Mononuclear cell (primary cell): Measurements from ENCODE around the gene NABP2. TPM values are rescaled to one million over a fixed set of nuclear protein-coding genes. Genes with fewer than 3 reads are reported as not detected.

ENCODE experiments used
- H3K27me3 ChIP-seq: 2 replicates; pipeline ENCODE4 v1.6.0; 2011; ENCODE audit warnings: low read length, control low read depth; ENCODE audit not compliant: insufficient read depth
- H3K4me1 ChIP-seq: 2 replicates; pipeline ENCODE4 v1.5.1; 2011; ENCODE audit warnings: mild to moderate bottlenecking, low read length, control low read depth; ENCODE audit not compliant: insufficient read depth
- H3K4me3 ChIP-seq: 2 replicates; pipeline ENCODE4 v1.5.1; 2011; ENCODE audit warnings: mild to moderate bottlenecking, low read length, moderate library complexity
- H3K9me3 ChIP-seq: 2 replicates; pipeline ENCODE4 v1.5.1; 2011; ENCODE audit warnings: low read depth, mild to moderate bottlenecking, control low read depth, low read length
- total RNA-seq: library from RNA; depleted of rRNA; stranded (reverse); fragments of >200 nt; gene quantifications from one replicate; pipeline ENCODE4 v1.2.3, GENCODE V29; 2012

Gene NABP2
- total RNA-seq, 1 donor, result 8.9 TPM

DNA sequence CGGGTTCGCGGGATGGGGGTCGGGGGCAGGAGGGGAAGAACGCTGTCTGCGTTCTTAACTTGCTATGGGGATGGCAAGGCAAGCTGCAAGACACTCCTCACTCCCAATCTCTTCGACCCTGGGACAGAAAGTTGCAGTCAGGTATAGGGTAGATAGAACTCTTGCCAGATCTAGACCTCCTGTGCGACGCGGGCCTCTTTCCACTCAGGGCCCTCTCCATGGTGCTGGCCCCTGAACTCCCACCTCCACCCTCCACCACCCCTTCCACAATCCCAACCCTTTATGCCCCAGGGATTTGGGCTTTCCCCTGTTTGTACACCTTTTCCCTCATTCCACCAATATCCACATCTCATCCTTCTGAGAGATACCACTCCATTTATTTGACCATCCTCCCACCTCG, 812 bp downstream of the NABP2 start:
- Histone ChIP-seq H3K4me3 (no peak overlapping the region), H3K27me3 (no peaks in the 10 kb centered on the region), H3K4me1 (peaks cover 49% of the 10 kb centered on the region), H3K9me3 (no peaks in the 10 kb centered on the region)

DNA sequence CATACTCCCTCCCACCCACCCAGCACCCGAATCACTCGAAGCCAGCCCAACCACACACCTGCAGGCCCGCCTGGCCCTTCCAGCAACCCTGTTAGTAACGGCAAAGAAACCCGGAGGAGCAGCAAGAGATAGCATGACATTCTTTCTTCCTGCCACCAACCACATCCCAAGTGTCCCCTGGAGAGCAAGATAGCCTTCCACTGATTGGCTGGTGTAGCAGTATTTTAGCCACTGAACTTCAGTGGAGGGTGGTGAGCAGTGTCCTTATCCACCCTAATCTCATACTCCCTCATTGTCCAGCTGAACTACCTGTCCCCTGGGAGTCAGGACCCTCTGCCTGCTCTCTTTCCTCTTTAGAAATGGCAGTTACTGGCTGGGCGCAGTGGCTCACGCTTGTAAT, 4.9 kb downstream of the NABP2 start:
- Histone ChIP-seq H3K4me3 (no peak overlapping the region), H3K9me3 (no peaks in the 10 kb centered on the region), H3K27me3 (no peaks in the 10 kb centered on the region), H3K4me1 (peaks cover 13% of the 10 kb centered on the region)

DNA sequence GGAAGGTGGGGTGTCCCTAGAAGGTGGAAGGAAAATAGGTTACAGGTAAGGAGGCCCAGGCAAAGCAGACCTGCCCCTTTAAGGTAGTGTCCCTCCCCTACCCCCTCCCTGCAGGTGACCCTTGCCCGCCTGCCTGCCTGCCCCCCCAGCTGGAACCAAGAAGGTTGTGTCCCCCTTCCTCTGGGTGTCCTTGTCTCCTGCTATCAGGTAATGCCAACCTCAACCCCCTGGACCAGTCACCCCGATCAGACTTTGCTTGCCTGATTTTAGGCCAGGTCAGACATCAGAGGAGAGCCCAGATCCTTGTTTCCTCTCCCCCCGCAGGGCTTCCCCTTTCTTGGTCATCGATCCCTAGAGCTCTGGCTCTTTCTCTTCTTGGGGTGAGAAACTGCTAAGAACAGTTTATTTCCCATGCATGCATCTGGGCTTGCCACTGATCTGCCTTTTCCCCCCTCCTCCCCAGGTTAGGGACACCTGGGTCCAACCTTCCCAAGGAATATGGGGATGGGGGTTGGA, 5.8 kb downstream of the NABP2 start, which contains the start of gene SLC39A5:
TSS of gene SLC39A5 (plus strand) at position 136 of the 516 bp plus-strand sequence. CDS start 1,224 bp downstream, outside the sequence.
- no peaks in the 10 kb centered on the region for H3K27me3 ChIP-seq
- no peaks in the 10 kb centered on the region for H3K9me3 ChIP-seq
- H3K4me3 ChIP-seq, result no peak within 1 kb of the TSS
- peaks cover 6% of the 10 kb centered on the region for H3K4me1 ChIP-seq

DNA sequence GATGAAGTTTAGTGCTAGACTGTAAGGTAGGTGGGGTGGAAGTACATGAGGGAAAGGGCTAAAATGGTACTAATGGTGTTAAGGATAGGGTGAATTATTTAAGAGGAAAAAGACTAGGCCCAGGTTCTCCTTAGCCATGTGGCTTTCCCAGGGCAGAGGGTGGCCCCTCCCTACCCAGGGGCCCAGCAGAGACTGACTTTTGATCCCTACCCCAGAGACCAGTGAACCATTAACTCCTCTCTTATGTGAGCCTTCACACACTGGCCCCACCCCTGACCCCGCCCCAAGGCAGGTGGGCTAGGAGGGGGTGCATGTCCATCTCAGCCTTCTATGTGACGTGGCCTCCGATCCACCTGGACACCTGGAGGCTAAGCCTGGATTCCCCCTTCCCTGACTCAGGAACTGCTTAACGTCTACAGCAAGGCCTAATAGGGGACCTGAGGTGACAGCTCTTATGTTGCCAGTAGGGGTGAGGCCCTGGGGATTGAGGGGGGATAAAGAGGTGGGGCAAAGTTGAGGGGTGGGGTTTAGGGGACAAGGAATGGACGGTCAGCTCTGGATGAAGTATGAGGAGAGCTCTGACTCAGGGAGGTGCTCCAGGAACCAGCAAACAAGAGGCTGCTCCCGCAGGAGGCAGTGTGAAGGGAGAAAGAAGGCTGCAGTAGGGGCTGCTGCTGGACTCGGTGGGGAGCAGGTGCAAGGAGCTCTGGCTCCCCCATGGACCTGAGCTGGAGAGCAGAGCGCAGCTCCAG, 6.5 kb downstream of the NABP2 start:
- H3K27me3 ChIP-seq, result no peaks in the 10 kb centered on the region
- no peak overlapping the region for H3K4me3 ChIP-seq
- H3K9me3 ChIP-seq, result no peaks in the 10 kb centered on the region
- H3K4me1 ChIP-seq, result no peaks in the 10 kb centered on the region

DNA sequence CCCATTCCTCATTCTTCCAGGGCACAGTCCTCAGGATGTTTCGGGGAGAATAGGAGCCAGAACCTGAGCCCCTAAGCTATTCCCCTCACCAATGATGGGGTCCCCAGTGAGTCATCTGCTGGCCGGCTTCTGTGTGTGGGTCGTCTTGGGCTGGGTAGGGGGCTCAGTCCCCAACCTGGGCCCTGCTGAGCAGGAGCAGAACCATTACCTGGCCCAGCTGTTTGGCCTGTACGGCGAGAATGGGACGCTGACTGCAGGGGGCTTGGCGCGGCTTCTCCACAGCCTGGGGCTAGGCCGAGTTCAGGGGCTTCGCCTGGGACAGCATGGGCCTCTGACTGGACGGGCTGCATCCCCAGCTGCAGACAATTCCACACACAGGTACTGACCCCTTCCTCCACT, 7.0 kb downstream of the NABP2 start:
- Histone ChIP-seq H3K27me3 (no peaks in the 10 kb centered on the region), H3K9me3 (no peaks in the 10 kb centered on the region), H3K4me1 (no peaks in the 10 kb centered on the region), H3K4me3 (no peak overlapping the region)

DNA sequence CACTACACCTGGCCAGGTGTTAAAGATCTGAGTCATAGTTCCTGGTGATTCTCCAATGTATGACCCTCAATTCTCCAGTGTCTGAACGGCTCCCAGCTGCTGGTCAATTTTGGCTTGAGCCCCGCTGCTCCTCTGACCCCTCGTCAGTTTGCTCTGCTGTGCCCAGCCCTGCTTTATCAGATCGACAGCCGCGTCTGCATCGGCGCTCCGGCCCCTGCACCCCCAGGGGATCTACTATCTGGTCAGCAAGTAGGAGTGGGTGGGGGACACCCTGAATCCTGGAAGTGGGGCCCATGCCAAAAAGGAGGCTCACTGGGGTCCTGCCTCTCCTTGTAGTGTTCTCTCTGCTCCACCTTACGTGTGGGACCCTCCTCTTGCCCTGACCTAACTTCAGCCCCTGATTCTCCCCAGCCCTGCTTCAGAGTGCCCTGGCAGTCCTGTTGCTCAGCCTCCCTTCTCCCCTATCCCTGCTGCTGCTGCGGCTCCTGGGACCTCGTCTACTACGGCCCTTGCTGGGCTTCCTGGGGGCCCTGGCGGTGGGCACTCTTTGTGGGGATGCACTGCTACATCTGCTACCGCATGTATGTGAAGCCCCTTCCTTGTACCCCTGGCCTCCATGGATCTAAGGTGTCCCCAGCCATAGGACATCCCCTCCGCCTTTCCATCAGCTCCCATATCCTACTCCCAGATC, 10.7 kb downstream of the NABP2 start:
- Histone ChIP-seq H3K4me1 (no peaks in the 10 kb centered on the region), H3K27me3 (no peaks in the 10 kb centered on the region), H3K4me3 (no peak overlapping the region), H3K9me3 (no peaks in the 10 kb centered on the region)

DNA sequence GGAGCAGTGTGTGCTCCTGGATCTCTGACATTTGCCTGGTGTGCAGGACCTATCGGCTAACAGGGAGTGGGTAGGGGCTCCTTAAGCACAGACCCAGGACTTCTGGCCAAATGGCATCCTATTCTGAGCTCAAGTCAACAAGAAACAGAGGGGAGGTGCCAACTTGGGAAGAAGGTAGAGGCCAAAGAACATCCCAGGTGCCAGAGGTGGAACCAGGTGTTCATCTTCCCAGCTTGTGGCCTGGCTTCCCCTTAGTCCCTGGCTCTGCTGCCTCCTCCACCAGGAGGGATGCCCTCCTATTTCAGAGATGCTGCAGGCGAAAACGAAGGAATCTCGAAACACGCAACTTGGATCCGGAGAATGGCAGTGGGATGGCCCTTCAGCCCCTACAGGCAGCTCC, 11.9 kb downstream of the NABP2 start:
- Histone ChIP-seq H3K9me3 (no peaks in the 10 kb centered on the region), H3K27me3 (no peaks in the 10 kb centered on the region), H3K4me3 (no peak overlapping the region), H3K4me1 (no peaks in the 10 kb centered on the region)

DNA sequence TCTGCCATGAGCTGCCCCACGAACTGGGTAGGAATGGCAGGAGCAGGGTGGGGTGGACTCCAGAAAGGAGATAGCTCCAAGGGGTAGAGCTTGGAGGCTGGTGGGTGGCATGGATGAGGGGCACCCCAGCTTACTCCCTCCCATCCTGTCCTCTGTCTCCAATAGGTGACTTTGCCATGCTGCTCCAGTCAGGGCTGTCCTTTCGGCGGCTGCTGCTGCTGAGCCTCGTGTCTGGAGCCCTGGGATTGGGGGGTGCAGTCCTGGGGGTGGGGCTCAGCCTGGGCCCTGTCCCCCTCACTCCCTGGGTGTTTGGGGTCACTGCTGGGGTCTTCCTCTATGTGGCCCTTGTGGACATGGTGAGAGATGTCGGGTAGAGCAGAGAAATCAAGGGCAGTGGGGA, 12.8 kb downstream of the NABP2 start:
- Histone ChIP-seq H3K4me1 (no peaks in the 10 kb centered on the region), H3K9me3 (no peaks in the 10 kb centered on the region), H3K4me3 (no peak overlapping the region)

DNA sequence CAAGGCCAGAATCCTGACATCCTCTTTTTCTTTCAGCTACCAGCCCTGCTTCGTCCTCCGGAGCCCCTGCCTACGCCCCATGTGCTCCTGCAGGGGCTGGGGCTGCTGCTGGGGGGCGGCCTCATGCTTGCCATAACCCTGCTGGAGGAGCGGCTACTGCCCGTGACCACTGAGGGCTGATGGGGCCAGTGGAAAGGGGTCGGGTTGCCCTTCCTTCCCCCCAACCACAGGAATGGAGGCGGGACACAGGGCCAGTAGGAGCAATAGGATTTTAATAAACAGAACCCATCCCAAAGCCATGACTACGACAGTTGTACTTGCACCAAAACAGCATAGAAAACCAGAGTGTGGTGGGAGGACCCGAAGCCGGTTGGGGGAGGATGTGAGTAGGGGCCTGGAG, 13.4 kb downstream of the NABP2 start:
- H3K4me1 ChIP-seq, result no peaks in the 10 kb centered on the region
- H3K9me3 ChIP-seq, result no peaks in the 10 kb centered on the region
- no peak overlapping the region for H3K4me3 ChIP-seq
- no peaks in the 10 kb centered on the region for H3K27me3 ChIP-seq

More for the DNA sequence above, 12.8 kb downstream of the NABP2 start:
- H3K27me3 ChIP-seq, result no peaks in the 10 kb centered on the region

DNA sequence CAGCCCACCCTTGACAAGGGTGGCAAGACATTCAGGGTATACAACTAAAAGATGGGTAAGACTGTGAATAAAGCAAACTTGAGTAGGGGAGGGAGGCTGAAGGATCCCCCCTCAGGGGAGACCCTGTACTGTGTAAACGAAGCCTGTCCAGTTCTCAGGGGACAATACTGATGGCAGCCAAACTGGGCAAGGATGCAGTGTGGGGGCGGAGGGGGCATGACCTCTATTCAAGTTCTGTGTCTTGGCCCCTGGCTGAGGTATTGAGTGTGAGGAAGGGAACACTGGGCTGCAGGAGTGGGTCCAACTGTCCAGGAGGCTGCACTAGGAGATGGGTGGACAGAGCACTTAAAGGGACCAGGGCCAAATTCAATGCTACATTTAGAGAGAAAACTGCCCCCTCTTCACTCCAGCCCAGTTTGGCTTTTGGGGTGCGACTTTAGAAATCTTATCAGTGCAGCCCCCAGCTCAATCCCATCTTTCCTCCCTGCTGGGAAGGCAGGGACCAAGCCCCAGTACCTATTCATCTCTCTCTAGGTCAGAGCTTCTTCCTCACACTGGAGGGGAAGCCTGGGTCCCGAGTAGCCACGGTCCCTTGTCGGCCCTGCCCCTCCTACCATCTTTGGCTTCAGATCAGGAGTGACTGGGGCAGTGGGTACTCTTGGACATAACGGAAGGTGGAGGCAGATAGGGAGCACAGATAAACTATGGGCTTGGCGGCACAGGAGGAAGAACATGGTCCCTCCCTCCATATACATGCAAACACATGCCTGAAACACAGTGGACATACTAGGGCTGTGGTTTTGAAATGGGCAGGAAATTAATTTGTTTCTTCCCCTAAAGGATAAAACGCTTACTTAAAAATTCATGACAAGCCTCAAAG, 17.5 kb downstream of the NABP2 start:
- no peaks in the 10 kb centered on the region for H3K9me3 ChIP-seq
- H3K4me3 ChIP-seq, result no peak overlapping the region
- no peaks in the 10 kb centered on the region for H3K27me3 ChIP-seq
- no peaks in the 10 kb centered on the region for H3K4me1 ChIP-seq

DNA sequence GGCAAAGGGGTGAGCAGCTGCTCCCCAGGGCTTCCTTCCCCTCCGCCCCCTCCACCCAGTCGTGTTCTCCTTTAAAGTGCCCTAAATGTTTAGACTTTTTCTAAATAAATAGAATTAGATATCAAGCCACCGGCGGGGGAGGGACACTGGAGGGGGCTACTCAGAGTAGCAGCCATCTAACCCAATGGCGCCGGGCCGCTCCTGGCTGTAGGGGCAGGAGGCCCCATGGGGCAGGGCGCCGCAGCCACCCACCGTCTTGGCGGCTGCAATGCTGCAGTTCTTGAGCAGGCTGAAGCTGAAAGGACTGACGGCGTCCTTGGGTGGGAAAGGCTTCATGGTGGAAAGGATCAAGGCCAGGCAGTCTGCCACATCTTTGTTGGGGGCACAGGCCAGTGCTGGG, 18.8 kb downstream of the NABP2 start:
- Histone ChIP-seq H3K9me3 (no peaks in the 10 kb centered on the region), H3K4me1 (no peaks in the 10 kb centered on the region), H3K4me3 (no peak overlapping the region), H3K27me3 (no peaks in the 10 kb centered on the region)

DNA sequence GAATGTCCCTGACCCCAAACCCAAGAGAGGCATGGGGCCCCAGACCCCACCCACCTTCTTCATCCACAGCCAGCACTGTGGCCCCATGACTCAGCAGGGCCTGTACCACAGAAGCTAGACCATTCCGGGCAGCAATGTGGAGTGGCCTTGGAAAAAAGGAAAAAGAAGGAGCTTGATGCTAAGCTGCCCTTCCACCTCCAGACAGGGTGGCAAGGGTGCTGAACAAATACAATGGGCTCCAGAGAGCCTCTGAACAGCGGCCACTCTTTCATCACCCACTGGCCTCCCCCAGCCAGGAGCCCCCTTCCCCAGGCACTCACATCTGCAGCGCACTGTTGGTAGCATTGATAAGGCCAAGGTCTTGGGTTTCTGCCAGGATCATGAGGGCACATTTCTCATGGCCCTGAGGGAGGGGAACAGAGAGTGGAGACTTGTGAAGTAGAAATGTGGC, 19.6 kb downstream of the NABP2 start:
- no peak overlapping the region for H3K4me3 ChIP-seq
- no peaks in the 10 kb centered on the region for H3K27me3 ChIP-seq
- H3K4me1 ChIP-seq, result no peaks in the 10 kb centered on the region
- no peaks in the 10 kb centered on the region for H3K9me3 ChIP-seq

DNA sequence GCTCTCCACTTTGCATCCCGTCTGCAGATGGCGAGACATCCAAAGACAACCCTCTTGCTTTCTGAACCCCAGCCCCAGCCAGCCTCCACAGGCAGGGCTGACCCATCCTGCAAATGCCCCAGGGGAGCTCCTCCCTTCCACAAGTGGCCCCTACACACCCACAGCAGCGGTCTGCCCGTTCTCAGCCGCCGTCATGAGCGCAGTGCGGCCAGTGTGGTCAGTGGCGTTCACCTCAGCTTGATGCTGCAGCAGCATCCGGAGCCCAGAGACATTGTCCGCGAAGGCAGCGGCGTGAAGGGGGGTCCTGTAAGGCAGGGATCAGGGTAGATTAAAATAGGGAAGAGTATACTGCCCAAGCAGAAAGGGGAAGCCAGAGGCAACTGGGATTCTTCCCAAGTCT, 20.4 kb downstream of the NABP2 start:
- H3K4me1 ChIP-seq, result no peaks in the 10 kb centered on the region

DNA sequence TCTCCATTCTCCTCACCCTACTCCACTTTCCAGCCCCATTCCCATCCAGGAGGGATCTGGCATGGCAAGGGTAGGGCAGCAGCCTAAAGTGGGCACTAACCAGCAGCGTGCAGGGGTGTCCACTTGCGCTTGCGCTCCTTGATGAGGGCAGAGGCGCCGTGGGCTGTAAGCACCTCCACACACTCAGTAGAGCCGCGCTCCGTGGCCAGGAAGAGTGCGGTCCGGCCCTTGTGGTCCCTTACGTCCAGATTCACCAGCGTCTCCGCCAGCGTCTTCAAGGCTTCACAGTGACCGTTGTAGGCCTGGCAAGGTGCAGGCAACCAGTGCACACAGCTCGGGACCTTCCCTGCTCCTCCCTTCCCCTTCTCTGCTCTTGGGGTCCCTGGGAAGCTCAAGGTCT, 23.8 kb downstream of the NABP2 start:
- Histone ChIP-seq H3K9me3 (no peaks in the 10 kb centered on the region), H3K27me3 (no peaks in the 10 kb centered on the region), H3K4me3 (no peak overlapping the region), H3K4me1 (no peaks in the 10 kb centered on the region)

More for the DNA sequence above, 20.4 kb downstream of the NABP2 start:
- Histone ChIP-seq H3K9me3 (no peaks in the 10 kb centered on the region), H3K27me3 (no peaks in the 10 kb centered on the region), H3K4me3 (no peak overlapping the region)

DNA sequence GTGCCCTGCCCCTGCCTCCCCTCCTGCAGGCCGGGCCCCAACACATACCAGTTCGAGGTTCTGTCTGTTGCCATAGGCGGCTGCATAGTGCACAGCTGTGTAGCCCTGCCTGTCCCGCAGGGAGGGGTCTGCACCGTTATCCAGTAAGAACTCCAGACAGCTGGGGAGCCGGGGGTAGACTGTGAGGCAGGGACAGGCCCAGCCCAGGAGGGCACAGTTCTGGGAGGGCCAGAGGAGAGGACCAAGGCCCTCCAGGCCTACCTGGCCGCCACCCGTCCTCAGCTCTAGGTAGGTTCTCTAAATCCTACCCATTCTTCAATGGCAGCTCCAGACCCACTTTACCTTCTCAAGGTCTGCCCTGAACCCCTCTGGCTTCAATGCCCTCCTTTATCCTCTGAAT, 24.6 kb downstream of the NABP2 start:
- no peak overlapping the region for H3K4me3 ChIP-seq
- H3K4me1 ChIP-seq, result no peaks in the 10 kb centered on the region
- H3K27me3 ChIP-seq, result no peaks in the 10 kb centered on the region
- H3K9me3 ChIP-seq, result no peaks in the 10 kb centered on the region
